K562 (cell line): ENCODE measurements around the gene SZT2. TPM values are rescaled to one million over a fixed set of nuclear protein-coding genes. Genes with fewer than 3 reads are reported as not detected.
A peak's percentile ranks its signal among the peaks of the same experiment; 100 is the strongest.

ENCODE experiments used
- ATAC-seq: fragments of 200-7000 bp; cut with Tn5 transposase; 3 replicates; pipeline ENCODE4 v1.9.1; 2020; ENCODE audit warnings: moderate library complexity
- BruUV-seq: library from RNA; stranded (reverse); fragments of 400-500 nt; replicated peaks from 2 replicates; lab custom pipeline; 2021; lab: Mats Ljungman, UMichigan
- CTCF ChIA-PET: fragments of 300-600 bp; formaldehyde crosslinking; extraction: SDS; loops from one replicate; lab custom pipeline; 2021; ENCODE audit warnings: low intra/inter-chr PET ratio; lab: Yijun Ruan, JAX
- POLR2A ChIA-PET: fragments of 300-600, 350-650 bp; sonication (Branson Sonifier 250); formaldehyde crosslinking; extraction: SDS; loops from one replicate; lab custom pipeline; 2021; ENCODE audit warnings: antibody characterized with exemption, inconsistent platforms; lab: Yijun Ruan, JAX
- DNase-seq, 4 experiments: peaks; one replicate each; pipeline versions ENCODE4 v3.0.0 to v3.0.0-alpha.2; 2011 to 2018; ENCODE audit warnings: low spot score in 3 of 4, mixed read lengths in 3 of 4; ENCODE audit errors: extremely low read depth in 1 of 4
- FAIRE-seq: peaks from 2 replicates; lab custom pipeline; 2011; peaks lifted over from hg19 to GRCh38; lab: Jason Lieb, UNC
- H2AFZ ChIP-seq: 2 replicates; pipeline ENCODE4 v1.6.0; 2011; ENCODE audit warnings: low read depth, low read length, control low read depth, inconsistent platforms
- H3K27ac ChIP-seq: fragments of 200-600 bp; 3 replicates; pipeline ENCODE4 v1.8.0; 2011; ENCODE audit warnings: low read depth, mild to moderate bottlenecking, control low read depth, inconsistent platforms, low read length, moderate library complexity, mixed read lengths; ENCODE audit errors: extremely low read depth
- H3K27me3 ChIP-seq, 2 experiments: fragments of 300-600 bp in 1 of 2; 2 replicates in 1 of 2; 3 replicates in 1 of 2; pipeline versions ENCODE4 v1.6.0 to v1.8.0; 2011; ENCODE audit warnings: inconsistent platforms in 2 of 2, low read length in 2 of 2, mild to moderate bottlenecking in 1 of 2, mixed read lengths in 1 of 2, moderate library complexity in 1 of 2; ENCODE audit not compliant: control insufficient read depth in 2 of 2, insufficient read depth in 2 of 2
- H3K36me3 ChIP-seq: fragments of 300-600 bp; 3 replicates; pipeline ENCODE4 v1.8.0; 2011; ENCODE audit warnings: mild to moderate bottlenecking, low read length, inconsistent platforms; ENCODE audit not compliant: control insufficient read depth, insufficient read depth
- H3K4me1 ChIP-seq, 2 experiments: fragments of 200-600 bp in 1 of 2; replicated peaks in 1 of 2; 2 replicates in 1 of 2; 3 replicates in 1 of 2; pipeline versions ENCODE4 v1.5.1 to v1.8.0; 2011; ENCODE audit warnings: inconsistent platforms in 2 of 2, low read length in 2 of 2, mild to moderate bottlenecking in 1 of 2, mixed read lengths in 1 of 2, moderate library complexity in 1 of 2; ENCODE audit not compliant: control insufficient read depth in 2 of 2, insufficient read depth in 2 of 2
- H3K4me2 ChIP-seq: 2 replicates; pipeline ENCODE4 v1.6.1; 2011; ENCODE audit warnings: low read length, control low read depth, inconsistent platforms, mixed read lengths; ENCODE audit not compliant: insufficient read depth
- H3K4me3 ChIP-seq: fragments of 200-600 bp; sonication (generic), shearing (Covaris generic); 2 replicates; pipeline ENCODE4 v1.5.1; 2016; ENCODE audit warnings: control low read depth, inconsistent platforms
- H3K79me2 ChIP-seq: fragments of 200-600 bp; 3 replicates; pipeline ENCODE4 v1.8.0; 2011; ENCODE audit warnings: low read length, inconsistent platforms; ENCODE audit not compliant: control insufficient read depth, insufficient read depth
- H3K9ac ChIP-seq, 2 experiments: 2 replicates each; pipeline versions ENCODE4 v1.6.0 to v1.6.1; 2011; ENCODE audit warnings: low read depth in 2 of 2, low read length in 2 of 2, control low read depth in 1 of 2, inconsistent platforms in 1 of 2, mild to moderate bottlenecking in 1 of 2, mixed read lengths in 1 of 2; ENCODE audit not compliant: insufficient read depth in 1 of 2
- H3K9me1 ChIP-seq: one replicate; pipeline ENCODE4 v1.6.0; 2011; ENCODE audit warnings: inconsistent platforms, mild to moderate bottlenecking, low read length, moderate library complexity; ENCODE audit not compliant: control insufficient read depth, insufficient read depth
- H3K9me3 ChIP-seq: replicated peaks from 2 replicates; pipeline ENCODE4 v1.5.1; 2011; ENCODE audit warnings: low read depth, low read length, inconsistent platforms; ENCODE audit not compliant: control insufficient read depth, insufficient read depth
- H4K20me1 ChIP-seq: replicated peaks from 2 replicates; pipeline ENCODE4 v1.6.1; 2011; ENCODE audit warnings: low read length, inconsistent platforms, mixed read lengths; ENCODE audit not compliant: control insufficient read depth, insufficient read depth
- CBFA2T2 ChIP-seq: fragments of 450-650 bp; conservative IDR thresholded peaks from 2 replicates; pipeline ENCODE4 v1.6.1; 2017; ENCODE audit warnings: mild to moderate bottlenecking
- EP400 ChIP-seq: fragments of 450-650 bp; IDR thresholded peaks from 2 replicates; pipeline ENCODE4 v1.6.1; 2017; ENCODE audit warnings: antibody characterized with exemption, mild to moderate bottlenecking, moderate library complexity
- MTA3 ChIP-seq: fragments of 450-650 bp; formaldehyde crosslinking; IDR thresholded peaks from 2 replicates; pipeline ENCODE4 v1.6.1; 2017; ENCODE audit warnings: mild to moderate bottlenecking, borderline replicate concordance
- MYNN ChIP-seq, 2 experiments: sonication (generic); formaldehyde crosslinking in 1 of 2; IDR thresholded peaks; 2 replicates each; pipeline versions ENCODE4 v1.5.0 to v1.6.1; 2016 to 2020; ENCODE audit warnings: antibody characterized with exemption in 1 of 2, missing genetic modification reagents in 1 of 2
- NCOR1 ChIP-seq: fragments of 450-650 bp; IDR thresholded peaks from 2 replicates; pipeline ENCODE4 v1.6.1; 2016; ENCODE audit warnings: mild to moderate bottlenecking, moderate library complexity
- PTTG1 ChIP-seq: fragments of 450-650 bp; IDR thresholded peaks from 2 replicates; pipeline ENCODE4 v1.6.1; 2016; ENCODE audit warnings: low read depth, mild to moderate bottlenecking, missing genetic modification characterization, missing compliant biosample characterization
- SAP30 ChIP-seq: fragments of 200-600 bp; sonication (generic); IDR thresholded peaks from 2 replicates; pipeline ENCODE4 v1.6.1; 2012; ENCODE audit warnings: borderline replicate concordance, low read depth, mild to moderate bottlenecking, moderate library complexity, low read length, control low read depth, inconsistent platforms; ENCODE audit not compliant: insufficient read depth, poor library complexity, severe bottlenecking
- SETDB1 ChIP-seq: IDR thresholded peaks from one replicate; pipeline ENCODE4 v1.6.1; 2012; ENCODE audit warnings: low read length, control low read depth, inconsistent platforms
- SUPT5H ChIP-seq: fragments of 450-650 bp; IDR thresholded peaks from 2 replicates; pipeline ENCODE4 v1.6.1; 2016
- ZNF282 ChIP-seq: sonication (generic); formaldehyde crosslinking; IDR thresholded peaks from 2 replicates; pipeline ENCODE4 v1.8.1; 2023; ENCODE audit warnings: missing genetic modification reagents
- ZNF668 ChIP-seq: fragments of 250-450 bp; sonication (Bioruptor Pico); IDR thresholded peaks from 2 replicates; pipeline ENCODE4 v1.8.0; 2022; ENCODE audit warnings: mild to moderate bottlenecking, inconsistent platforms
- ZNF785 ChIP-seq: fragments of 250-450 bp; sonication (Bioruptor Pico); IDR thresholded peaks from 2 replicates; pipeline ENCODE4 v1.4.0; 2020; ENCODE audit warnings: mild to moderate bottlenecking
- ZZZ3 ChIP-seq: fragments of 450-650 bp; IDR thresholded peaks from 2 replicates; pipeline ENCODE4 v1.6.1; 2016; ENCODE audit warnings: antibody characterized with exemption, mild to moderate bottlenecking, moderate library complexity
- WGBS: fragments of 100-300 bp; shearing (Covaris generic); methylation state at CpG from one replicate; pipeline ENCODE4 v1.1.6; 2016; ENCODE audit warnings: low coverage, mixed read lengths; ENCODE audit not compliant: insufficient coverage; ENCODE audit errors: missing lambda C conversion rate; 5-methylcytosine and 5-hydroxymethylcytosine counted together
- in situ Hi-C: fragments of 300-500 bp; cut with MboI; formaldehyde crosslinking; loops from 4 replicates; pipeline ENCODE4 v1.15.0; 2018; ENCODE audit warnings: inconsistent platforms, mixed read lengths
- intact Hi-C: fragments of 100-400 bp; cut with micrococcal nuclease; formaldehyde crosslinking; loops from 2 replicates; pipeline ENCODE4 v1.14.2; 2022
- polyA plus RNA-seq, 8 experiments: library from polyadenylated mRNA; depleted of rRNA in 4 of 8; stranded (reverse) in 5 of 8; unstranded in 3 of 8; fragments of >200 nt; fragmentation: Nextera tagmentation in 2 of 8; fragmentation: Illumina TruSeq in 1 of 8; extraction: Ambion mirVana in 2 of 8; extraction: Trizol in 1 of 8; gene quantifications; 2 replicates each; pipeline versions ENCODE4 v1.2.1 to v1.2.3, GENCODE V29; 2011 to 2014; ENCODE audit warnings: inconsistent platforms in 1 of 8, missing spikeins in 1 of 8
- total RNA-seq, 7 experiments: library from RNA; depleted of rRNA in 6 of 7; stranded (reverse); fragments of >200 nt in 6 of 7; fragmentation: Illumina TruSeq in 2 of 7; extraction: Trizol in 2 of 7; gene quantifications; 2 replicates each; pipeline versions ENCODE4 v1.2.1 to v1.2.3, GENCODE V29; 2011 to 2021; ENCODE audit warnings: low replicate concordance in 1 of 7
- TF ChIP-seq, protein P1 (sequence below): sonication (generic); formaldehyde crosslinking; IDR thresholded peaks from 2 replicates; pipeline ENCODE4 v1.8.1; 2023; ENCODE audit warnings: mild to moderate bottlenecking, missing genetic modification reagents
- TF ChIP-seq, protein P2 (sequence below): fragments of 250-450 bp; sonication (Bioruptor Pico); IDR thresholded peaks from 2 replicates; pipeline ENCODE4 v1.5.0; 2020; ENCODE audit warnings: mild to moderate bottlenecking
- TF ChIP-seq, protein P3 (sequence below): fragments of 250-450 bp; sonication (Bioruptor Pico); IDR thresholded peaks from 2 replicates; pipeline ENCODE4 v1.8.0; 2021; ENCODE audit warnings: moderate library complexity, mild to moderate bottlenecking, inconsistent platforms

SZT2 gene
- total and polyA plus RNA-seq, 9 of the 15 experiments (the other 6 are each of a cell fraction or from before 2014, with no cell fraction given), result 0.88 to 31.0 (median 12.8) TPM

DNA sequence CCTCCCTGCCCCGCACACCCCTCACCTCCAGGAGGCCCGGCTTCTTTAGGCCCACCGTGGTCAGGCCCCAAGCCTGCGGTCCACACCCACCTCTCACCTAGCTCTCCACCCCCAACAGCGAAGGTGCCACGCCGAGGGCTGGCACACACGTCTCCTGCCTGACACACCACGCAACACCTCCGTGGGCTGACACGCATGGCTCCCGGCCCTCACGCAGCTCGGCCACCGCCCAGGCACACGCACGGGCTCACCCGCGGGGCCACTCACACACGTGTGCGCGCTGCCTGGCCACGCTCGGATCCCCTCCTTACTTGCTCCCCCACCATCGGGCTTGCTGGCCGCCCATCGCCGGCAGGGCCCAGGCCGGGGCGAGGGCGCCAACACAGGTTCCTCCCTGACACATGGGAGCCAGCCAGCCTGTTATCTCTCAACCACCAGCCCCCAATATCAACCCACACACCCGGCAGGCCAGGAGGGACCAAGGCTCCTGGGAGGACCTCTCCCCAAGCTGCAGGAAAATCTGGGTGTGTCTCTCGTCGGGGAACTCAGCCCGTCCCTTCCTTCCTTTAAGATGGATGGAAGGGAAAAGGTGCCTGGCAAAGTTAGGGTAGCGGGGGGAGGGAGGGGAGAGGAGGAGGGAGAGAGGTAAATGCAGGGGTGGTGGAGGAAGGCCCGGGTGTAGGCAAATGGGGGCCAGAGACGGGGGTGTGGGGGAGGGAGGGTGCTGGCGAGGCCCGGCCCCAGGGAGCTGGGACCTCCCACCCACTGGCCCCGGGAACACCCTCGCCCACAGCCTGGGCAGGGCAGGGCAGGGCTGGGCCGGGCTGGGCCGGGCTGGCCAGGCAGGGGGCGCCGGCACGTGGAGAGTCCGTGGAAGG, 22.4 kb upstream of the SZT2 start:
- POLR2A ChIA-PET, result interaction anchor here (0.5 to 3.1 kb wide), 9 partner anchors 8 to 519 kb away, joined by 3 to 20 read pairs (median 5); partner anchors contain the start of genes CDC20, MED8 and SZT2
- in situ Hi-C loops (no loop called here), intact Hi-C loops (no loop called here)
- Histone ChIP-seq H3K27me3 (no peaks in the 10 kb centered on the region), H3K27ac (peak overlapping the region; percentile 89), H3K4me3 (peak overlapping the region; percentile 64), H3K4me2 (peak overlapping the region; percentile 93), H3K4me1 (peaks cover 31 to 45% of the 10 kb centered on the region in 2 experiments), H3K9ac (peak overlapping the region; percentile 76 to 97), H2AFZ (peak overlapping the region; percentile 78), H3K9me3 (no peaks in the 10 kb centered on the region), H3K36me3 (peaks cover 37% of the 10 kb centered on the region), H3K79me2 (peaks cover 40% of the 10 kb centered on the region), H4K20me1 (peaks cover 10% of the 10 kb centered on the region), H3K9me1 (peaks cover 12% of the 10 kb centered on the region)
- 1% methylated on average over 39 of the region's 48 CpGs for WGBS
- CTCF ChIA-PET, result no interaction called here
- peak; percentile 82 for FAIRE-seq
- peak; percentile 87 to 90 (median 90) for DNase-seq
- TSS peak; percentile 61 for BruUV-seq
- ATAC-seq, result peak; percentile 40
- TF ChIP-seq CBFA2T2 (peak; percentile 89), MTA3 (peak; percentile 87), SAP30 (peak; percentile 64), ZNF282 (CRISPR knock-in tag) (no peak), SUPT5H (no peak), NCOR1 (peak; percentile 89), EP400 (peak; percentile 59; the same call in 1 of the 2 replicates), ZZZ3 (no peak), ZNF668 (CRISPR knock-in tag) (no peak), PTTG1 (tag) (no peak), MYNN (IDR thresholded peaks at IDR 0.05) (0 out of 2 replicates have a peak, but pooled peaks have one; percentile 28), MYNN (CRISPR knock-in tag; IDR thresholded peaks at IDR 0.05) (no peak), SETDB1 (no peak), ZNF785 (CRISPR knock-in tag) (no peak)
- TF ChIP-seq, protein P1, sequence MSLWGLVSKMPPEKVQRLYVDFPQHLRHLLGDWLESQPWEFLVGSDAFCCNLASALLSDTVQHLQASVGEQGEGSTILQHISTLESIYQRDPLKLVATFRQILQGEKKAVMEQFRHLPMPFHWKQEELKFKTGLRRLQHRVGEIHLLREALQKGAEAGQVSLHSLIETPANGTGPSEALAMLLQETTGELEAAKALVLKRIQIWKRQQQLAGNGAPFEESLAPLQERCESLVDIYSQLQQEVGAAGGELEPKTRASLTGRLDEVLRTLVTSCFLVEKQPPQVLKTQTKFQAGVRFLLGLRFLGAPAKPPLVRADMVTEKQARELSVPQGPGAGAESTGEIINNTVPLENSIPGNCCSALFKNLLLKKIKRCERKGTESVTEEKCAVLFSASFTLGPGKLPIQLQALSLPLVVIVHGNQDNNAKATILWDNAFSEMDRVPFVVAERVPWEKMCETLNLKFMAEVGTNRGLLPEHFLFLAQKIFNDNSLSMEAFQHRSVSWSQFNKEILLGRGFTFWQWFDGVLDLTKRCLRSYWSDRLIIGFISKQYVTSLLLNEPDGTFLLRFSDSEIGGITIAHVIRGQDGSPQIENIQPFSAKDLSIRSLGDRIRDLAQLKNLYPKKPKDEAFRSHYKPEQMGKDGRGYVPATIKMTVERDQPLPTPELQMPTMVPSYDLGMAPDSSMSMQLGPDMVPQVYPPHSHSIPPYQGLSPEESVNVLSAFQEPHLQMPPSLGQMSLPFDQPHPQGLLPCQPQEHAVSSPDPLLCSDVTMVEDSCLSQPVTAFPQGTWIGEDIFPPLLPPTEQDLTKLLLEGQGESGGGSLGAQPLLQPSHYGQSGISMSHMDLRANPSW (CRISPR knock-in tag), result no peak
- TF ChIP-seq, protein P2, sequence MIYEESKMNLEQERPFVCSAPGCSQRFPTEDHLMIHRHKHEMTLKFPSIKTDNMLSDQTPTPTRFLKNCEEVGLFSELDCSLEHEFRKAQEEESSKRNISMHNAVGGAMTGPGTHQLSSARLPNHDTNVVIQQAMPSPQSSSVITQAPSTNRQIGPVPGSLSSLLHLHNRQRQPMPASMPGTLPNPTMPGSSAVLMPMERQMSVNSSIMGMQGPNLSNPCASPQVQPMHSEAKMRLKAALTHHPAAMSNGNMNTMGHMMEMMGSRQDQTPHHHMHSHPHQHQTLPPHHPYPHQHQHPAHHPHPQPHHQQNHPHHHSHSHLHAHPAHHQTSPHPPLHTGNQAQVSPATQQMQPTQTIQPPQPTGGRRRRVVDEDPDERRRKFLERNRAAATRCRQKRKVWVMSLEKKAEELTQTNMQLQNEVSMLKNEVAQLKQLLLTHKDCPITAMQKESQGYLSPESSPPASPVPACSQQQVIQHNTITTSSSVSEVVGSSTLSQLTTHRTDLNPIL (CRISPR knock-in tag), result no peak
- TF ChIP-seq, protein P3, sequence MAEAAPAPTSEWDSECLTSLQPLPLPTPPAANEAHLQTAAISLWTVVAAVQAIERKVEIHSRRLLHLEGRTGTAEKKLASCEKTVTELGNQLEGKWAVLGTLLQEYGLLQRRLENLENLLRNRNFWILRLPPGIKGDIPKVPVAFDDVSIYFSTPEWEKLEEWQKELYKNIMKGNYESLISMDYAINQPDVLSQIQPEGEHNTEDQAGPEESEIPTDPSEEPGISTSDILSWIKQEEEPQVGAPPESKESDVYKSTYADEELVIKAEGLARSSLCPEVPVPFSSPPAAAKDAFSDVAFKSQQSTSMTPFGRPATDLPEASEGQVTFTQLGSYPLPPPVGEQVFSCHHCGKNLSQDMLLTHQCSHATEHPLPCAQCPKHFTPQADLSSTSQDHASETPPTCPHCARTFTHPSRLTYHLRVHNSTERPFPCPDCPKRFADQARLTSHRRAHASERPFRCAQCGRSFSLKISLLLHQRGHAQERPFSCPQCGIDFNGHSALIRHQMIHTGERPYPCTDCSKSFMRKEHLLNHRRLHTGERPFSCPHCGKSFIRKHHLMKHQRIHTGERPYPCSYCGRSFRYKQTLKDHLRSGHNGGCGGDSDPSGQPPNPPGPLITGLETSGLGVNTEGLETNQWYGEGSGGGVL (CRISPR knock-in tag), result no peak
